Ishikawa (cell line): ENCODE data around the gene PPFIA4.

Experiments used
- CEBPB ChIP-seq: IDR thresholded peaks from 2 replicates; pipeline ENCODE4 v1.6.1; 2012
- CREB1 ChIP-seq: IDR thresholded peaks from 2 replicates; pipeline ENCODE4 v1.6.1; 2012; ENCODE audit warnings: low read depth
- EGR1 ChIP-seq: IDR thresholded peaks from 2 replicates; pipeline ENCODE4 v1.6.1; 2012
- EP300 ChIP-seq: IDR thresholded peaks from 2 replicates; pipeline ENCODE4 v1.6.1; 2012; ENCODE audit warnings: borderline replicate concordance
- FOXM1 ChIP-seq: IDR thresholded peaks from 2 replicates; pipeline ENCODE4 v1.6.1; 2012; ENCODE audit warnings: low read depth, borderline replicate concordance
- NFIC ChIP-seq: IDR thresholded peaks from 2 replicates; pipeline ENCODE4 v1.6.1; 2012
- RAD21 ChIP-seq: IDR thresholded peaks from 2 replicates; pipeline ENCODE4 v1.6.1; 2012; ENCODE audit warnings: low read depth
- TAF1 ChIP-seq: IDR thresholded peaks from 2 replicates; pipeline ENCODE4 v1.6.1; 2012; ENCODE audit warnings: low read depth, mild to moderate bottlenecking
- TCF12 ChIP-seq: IDR thresholded peaks from 2 replicates; pipeline ENCODE4 v1.6.1; 2012; ENCODE audit warnings: low read depth
- TEAD4 ChIP-seq: IDR thresholded peaks from 2 replicates; pipeline ENCODE4 v1.6.1; 2012
- YY1 ChIP-seq: IDR thresholded peaks from 2 replicates; pipeline ENCODE4 v1.6.1; 2012; ENCODE audit warnings: low read depth
- ZBTB7A ChIP-seq: IDR thresholded peaks from 2 replicates; pipeline ENCODE4 v1.6.1; 2012; ENCODE audit warnings: low read depth
- TF ChIP-seq, protein P1 (sequence below): IDR thresholded peaks from 2 replicates; pipeline ENCODE4 v1.6.1; 2012
- TF ChIP-seq, protein P2 (sequence below): IDR thresholded peaks from 2 replicates; pipeline ENCODE4 v1.6.1; 2012; ENCODE audit warnings: low read depth, mild to moderate bottlenecking
- TF ChIP-seq, protein P3 (sequence below): IDR thresholded peaks from 2 replicates; pipeline ENCODE4 v1.6.1; 2012

Gene PPFIA4

DNA sequence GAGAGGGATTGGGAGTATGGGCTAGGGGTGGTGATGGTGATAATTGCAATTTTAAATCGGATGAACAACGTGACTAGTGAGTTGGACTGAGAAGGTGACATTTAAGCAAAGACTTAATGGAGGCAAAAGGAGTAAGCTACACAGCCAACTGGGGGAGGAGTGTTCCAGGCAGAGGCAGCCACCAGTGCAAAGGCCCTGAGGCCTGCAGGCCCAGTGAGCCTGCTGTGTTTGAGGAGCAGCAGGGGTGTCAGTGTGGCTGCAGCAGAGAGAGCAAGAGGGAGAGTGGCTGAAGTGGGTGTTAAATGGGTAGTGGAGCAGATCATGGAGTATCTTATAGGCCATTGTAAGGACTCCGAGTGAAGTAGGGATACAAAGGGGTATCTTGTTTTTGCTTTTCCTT lies 40.7 kb downstream of the PPFIA4 start:
- TF ChIP-seq TAF1 (no peak), EGR1 (no peak), RAD21 (no peak), CREB1 (no peak)

DNA sequence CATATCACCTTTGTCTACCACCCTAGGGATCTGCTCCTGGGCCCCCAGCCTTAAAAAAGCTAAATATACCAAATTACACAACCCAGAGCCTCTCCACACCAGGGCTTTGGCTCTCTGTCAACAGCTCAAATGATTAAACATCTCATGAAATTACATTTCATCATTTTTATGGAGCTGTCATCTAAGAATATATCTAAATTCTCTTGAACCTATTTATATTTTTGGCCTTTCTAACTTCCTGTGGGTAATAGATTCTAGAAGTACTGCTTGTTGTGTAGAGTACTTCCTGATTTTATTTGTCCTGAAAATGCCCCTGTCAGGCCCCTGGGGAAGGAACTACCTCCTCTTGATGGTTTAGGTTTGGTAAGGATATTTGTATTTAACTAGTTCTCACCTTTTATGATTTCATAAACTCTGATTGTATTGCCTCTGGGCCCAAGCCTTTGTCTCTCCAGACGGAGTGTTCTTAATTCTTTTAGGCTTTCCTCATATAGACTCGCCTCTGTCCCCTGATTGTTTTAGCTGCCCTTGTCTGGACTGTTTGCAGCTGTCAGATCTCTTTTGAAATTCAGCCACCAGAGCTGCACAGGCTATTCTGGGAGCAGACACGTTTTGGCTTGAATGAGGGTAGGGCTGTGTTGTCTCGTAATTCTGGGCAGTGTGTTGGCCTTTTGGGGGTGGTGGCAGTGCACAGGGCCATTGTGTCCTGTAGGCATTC lies 42.9 kb downstream of the PPFIA4 start:
- TF ChIP-seq NFIC (no peak), FOXM1 (no peak), YY1 (no peak), EGR1 (no peak), CEBPB (no peak), EP300 (no peak), ZBTB7A (no peak), CREB1 (no peak), TAF1 (no peak), RAD21 (no peak), TCF12 (no peak), TEAD4 (no peak)
- TF ChIP-seq, protein P1, sequence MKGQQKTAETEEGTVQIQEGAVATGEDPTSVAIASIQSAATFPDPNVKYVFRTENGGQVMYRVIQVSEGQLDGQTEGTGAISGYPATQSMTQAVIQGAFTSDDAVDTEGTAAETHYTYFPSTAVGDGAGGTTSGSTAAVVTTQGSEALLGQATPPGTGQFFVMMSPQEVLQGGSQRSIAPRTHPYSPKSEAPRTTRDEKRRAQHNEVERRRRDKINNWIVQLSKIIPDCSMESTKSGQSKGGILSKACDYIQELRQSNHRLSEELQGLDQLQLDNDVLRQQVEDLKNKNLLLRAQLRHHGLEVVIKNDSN, result no peak
- TF ChIP-seq, protein P2, sequence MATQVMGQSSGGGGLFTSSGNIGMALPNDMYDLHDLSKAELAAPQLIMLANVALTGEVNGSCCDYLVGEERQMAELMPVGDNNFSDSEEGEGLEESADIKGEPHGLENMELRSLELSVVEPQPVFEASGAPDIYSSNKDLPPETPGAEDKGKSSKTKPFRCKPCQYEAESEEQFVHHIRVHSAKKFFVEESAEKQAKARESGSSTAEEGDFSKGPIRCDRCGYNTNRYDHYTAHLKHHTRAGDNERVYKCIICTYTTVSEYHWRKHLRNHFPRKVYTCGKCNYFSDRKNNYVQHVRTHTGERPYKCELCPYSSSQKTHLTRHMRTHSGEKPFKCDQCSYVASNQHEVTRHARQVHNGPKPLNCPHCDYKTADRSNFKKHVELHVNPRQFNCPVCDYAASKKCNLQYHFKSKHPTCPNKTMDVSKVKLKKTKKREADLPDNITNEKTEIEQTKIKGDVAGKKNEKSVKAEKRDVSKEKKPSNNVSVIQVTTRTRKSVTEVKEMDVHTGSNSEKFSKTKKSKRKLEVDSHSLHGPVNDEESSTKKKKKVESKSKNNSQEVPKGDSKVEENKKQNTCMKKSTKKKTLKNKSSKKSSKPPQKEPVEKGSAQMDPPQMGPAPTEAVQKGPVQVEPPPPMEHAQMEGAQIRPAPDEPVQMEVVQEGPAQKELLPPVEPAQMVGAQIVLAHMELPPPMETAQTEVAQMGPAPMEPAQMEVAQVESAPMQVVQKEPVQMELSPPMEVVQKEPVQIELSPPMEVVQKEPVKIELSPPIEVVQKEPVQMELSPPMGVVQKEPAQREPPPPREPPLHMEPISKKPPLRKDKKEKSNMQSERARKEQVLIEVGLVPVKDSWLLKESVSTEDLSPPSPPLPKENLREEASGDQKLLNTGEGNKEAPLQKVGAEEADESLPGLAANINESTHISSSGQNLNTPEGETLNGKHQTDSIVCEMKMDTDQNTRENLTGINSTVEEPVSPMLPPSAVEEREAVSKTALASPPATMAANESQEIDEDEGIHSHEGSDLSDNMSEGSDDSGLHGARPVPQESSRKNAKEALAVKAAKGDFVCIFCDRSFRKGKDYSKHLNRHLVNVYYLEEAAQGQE, result no peak
- TF ChIP-seq, protein P3, sequence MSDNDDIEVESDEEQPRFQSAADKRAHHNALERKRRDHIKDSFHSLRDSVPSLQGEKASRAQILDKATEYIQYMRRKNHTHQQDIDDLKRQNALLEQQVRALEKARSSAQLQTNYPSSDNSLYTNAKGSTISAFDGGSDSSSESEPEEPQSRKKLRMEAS, result no peak

DNA sequence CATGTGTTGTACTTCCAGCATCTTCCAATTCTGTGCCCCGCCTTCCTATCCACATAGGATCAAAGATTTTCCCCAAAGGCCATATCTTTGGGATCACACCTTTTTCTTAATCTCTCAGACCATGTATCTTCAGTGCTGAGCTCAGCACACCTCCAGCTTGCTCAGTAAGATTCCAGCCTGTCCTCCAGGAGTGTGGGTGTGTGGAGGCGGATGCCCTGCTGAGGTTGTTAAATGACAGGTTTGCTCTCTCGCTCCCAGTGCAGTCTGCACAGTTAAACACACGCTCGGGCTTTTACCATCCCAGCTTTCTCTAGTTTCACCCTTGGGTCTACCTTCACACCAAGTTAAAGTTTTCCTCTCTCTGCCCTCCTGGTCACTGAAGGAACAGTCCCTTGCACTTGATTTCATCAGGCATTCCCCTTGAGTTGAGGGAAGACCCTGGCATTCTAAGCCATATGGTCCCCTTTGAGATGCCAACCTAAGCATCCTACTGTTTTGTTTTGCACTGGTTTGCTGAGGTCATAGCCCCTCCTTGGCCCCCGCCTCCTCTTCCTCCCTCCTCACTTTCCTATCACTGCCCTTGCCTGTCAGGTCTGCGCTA lies 45.8 kb downstream of the PPFIA4 start:
- TF ChIP-seq, protein P1, result no peak
- TF ChIP-seq CEBPB (no peak), FOXM1 (no peak), RAD21 (no peak), EGR1 (no peak), EP300 (no peak), TCF12 (no peak)
- TF ChIP-seq, protein P3, result no peak
- TF ChIP-seq, protein P2, result no peak

DNA sequence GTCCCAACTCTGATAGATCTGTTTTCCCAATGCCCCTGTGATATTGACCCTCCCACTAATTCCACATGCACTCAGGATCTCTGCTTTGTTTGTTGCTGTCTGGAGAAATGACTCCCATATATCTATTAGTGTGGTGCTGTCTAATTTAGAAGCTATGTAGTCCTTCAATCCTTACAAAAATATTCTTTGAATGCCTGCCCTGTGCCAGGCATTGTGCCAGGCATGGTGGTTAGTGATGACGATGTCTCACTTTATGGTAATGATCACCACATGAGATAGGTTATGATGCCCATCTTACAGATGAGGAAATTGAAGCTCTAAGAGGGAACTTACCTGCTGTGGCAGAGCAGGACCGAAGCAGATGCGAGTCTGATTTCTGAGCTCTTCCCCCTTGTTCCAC lies 46.6 kb downstream of the PPFIA4 start:
- TF ChIP-seq FOXM1 (no peak), YY1 (no peak), CREB1 (no peak), EGR1 (no peak), CEBPB (no peak), TEAD4 (no peak), EP300 (no peak), RAD21 (no peak), ZBTB7A (no peak), TCF12 (no peak), NFIC (no peak), TAF1 (no peak)
- TF ChIP-seq, protein P3, result no peak
- TF ChIP-seq, protein P2, result no peak
- TF ChIP-seq, protein P1, result no peak
